ENCODE results near the gene DIS3L2.

GRCh38 chr2:232052591-232052990, 91.1 kb downstream of the DIS3L2 start:
- TF ChIP-seq CTCF (IDR thresholded peaks at IDR 0.05 in 8 of 11, conservative IDR thresholded peaks at IDR 0.05 in 3 of 11) (no peak), POLR2AphosphoS5 (IDR thresholded peaks at IDR 0.05) (no peak), POLR2A (IDR thresholded peaks at IDR 0.05) (no peak)
